GM19035 (cell line): ENCODE measurements around the gene HIVEP1.
"Not testable (repeated sequence)": the region's sequence is repeated elsewhere in the genome, so short reads cannot be mapped to it uniquely, and the experiment has no call there.

Experiments used
- ATAC-seq: cut with Tn5 transposase; IDR thresholded peaks from one replicate; pipeline ENCODE4 v1.9.1; 2021; ENCODE audit not compliant: unreplicated experiment

HIVEP1 gene

GRCh38 chr6:12082368-12082767 is 70.3 kb downstream of the HIVEP1 start:
- no peak for ATAC-seq

- no peak for ATAC-seq
Observed at GRCh38 chr6:12083302-12083701, 71.2 kb downstream of the HIVEP1 start.

- no peak for ATAC-seq
Observed at GRCh38 chr6:12083763-12084162, 71.7 kb downstream of the HIVEP1 start.

- ATAC-seq: no peak
Observed at GRCh38 chr6:12084681-12085080, 72.6 kb downstream of the HIVEP1 start.

- ATAC-seq: no peak
Observed at GRCh38 chr6:12088531-12088930, 76.4 kb downstream of the HIVEP1 start.

DNA sequence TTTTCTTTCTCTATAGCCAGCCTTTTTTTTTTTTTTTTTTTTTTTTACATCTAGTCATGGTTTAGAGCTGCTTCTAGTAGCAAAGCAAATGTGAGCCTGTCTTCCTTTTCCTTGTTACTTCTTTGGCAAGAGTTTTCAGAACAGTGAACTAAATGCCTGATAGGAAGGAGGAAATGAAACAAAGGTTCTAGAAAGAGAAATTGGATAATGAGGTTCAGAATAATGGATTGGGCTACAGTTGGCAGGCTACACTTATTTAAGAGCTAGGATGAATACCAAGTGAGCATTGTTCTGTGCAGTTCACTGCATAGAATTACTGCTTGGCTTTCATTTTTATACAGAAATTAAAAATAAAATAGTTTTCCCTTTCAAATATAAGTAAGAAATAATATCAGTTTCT is 78.6 kb downstream of the HIVEP1 start:
- no peak for ATAC-seq

DNA sequence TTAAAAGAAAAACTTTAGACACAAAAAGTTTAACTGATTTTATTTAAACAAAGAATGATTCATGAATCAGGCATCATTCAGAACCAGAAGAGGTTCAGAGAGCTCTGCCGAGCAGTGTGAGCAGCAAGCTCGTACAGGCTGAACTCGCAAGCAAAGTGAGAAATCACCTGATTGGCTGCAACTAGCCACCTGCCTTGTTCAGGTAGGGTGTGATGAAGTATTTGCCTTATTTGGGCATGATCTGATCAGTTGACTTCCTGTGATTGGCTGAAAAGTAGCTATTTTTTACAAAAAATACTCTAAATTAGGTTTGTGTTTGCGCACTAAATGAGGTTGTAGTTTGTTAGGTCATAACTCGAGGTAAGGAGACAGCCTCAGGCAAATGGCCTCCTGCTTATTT is 80.7 kb downstream of the HIVEP1 start:
- no peak for ATAC-seq

GRCh38 chr6:12094689-12095088 is 82.6 kb downstream of the HIVEP1 start:
- ATAC-seq: no peak

DNA sequence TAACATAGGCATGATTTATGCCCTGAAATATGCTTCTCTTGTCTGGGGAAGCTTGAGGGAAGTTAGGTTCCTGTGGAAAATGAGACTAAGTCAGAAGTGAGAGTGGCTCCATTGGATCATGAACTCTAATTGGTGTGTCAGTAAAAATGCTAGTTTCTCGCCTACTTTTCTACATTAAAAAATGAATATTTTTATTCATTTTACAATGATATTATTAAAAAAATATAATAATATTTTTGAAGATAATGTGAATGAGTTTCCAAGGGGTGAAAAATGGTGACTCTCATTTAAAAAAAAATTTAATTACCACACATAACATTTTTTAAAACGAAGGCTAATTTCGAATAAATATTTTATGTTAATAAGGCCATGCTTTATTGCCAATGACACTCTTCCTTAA is 84.2 kb downstream of the HIVEP1 start:
- no peak for ATAC-seq

DNA sequence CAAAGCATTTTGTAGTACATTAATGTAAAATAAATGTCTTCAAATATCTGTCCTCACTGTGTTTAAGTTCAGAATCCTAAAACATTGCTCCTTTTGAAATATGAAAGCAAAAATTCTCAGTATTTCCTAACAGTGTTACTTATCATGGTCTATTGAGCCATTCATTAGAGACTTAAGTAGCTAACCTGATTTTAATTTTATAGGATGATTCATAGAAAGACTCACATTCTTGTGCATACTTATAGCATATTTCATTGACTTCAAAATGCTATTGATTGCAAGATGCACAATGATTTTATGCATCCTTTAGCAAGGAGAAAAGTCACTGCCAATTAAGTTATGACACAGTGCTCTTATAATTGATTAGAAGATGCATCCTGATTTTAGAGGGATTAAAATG is 85.7 kb downstream of the HIVEP1 start:
- ATAC-seq: no peak

GRCh38 chr6:12099623-12100338 is 87.7 kb downstream of the HIVEP1 start:
- ATAC-seq: no peak

DNA sequence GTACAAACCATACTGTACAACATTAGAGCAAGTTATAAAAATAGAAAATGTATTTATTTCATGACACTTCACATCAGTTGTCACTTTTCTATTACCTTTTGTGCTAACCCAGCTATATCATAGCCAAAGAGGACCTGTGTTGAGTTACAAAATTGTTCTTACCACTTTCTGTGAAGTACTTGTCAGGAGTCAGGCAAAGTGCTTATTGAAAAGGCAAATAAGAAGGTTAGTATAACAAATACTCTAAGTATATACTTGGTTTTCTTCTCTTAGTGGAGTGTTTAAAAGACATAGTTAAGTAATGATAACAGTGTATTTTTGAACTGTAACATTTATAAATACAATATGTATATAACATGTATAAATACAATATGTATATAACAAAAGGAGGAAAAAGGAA is 88.9 kb downstream of the HIVEP1 start:
- no peak for ATAC-seq

GRCh38 chr6:12101653-12102312 is 89.7 kb downstream of the HIVEP1 start:
- no peak for ATAC-seq

DNA sequence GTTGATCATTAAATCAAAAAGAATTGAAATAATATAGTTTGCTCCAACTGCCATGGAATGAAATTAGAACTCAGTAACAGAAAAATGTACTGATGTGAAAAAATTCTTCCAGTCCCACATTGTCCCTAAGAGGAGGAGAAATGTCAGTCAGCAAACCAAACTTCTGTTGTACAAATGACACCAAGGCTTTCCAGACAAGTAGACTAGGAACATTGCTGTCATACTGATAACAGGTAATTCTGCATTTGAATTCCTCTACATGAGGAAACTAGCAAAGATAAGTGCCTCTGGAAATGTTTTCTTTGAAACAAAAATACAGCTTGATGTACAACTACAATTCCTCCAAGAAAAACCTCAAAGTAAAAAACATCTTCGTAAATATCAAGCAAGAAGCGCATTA is 90.2 kb downstream of the HIVEP1 start:
- no peak for ATAC-seq

GRCh38 chr6:12103158-12103557 is 91.0 kb downstream of the HIVEP1 start:
- ATAC-seq: no peak

DNA sequence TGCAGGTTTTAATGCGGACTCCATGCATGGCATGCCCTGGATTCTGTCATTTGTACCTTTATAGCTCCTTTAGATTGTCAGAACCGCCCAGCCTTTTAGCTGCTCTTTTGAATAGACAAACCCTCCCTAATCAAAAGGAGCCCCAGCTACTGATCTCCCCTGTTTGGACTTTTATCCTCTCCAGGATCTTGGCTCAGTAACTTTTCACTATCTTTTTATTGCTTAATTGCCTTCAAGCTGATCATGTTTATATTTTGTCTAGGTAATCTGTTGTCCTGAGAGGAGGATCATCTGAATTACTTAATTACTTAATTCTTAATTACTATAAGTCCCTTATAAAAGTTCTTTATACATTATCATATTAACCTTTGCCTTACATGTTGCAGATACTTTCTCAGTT is 93.2 kb downstream of the HIVEP1 start:
- ATAC-seq: no peak

- ATAC-seq: not testable (repeated sequence)
Observed at GRCh38 chr6:12108376-12108775, 96.3 kb downstream of the HIVEP1 start.

GRCh38 chr6:12110523-12111362 is 98.6 kb downstream of the HIVEP1 start:
- ATAC-seq: no peak

DNA sequence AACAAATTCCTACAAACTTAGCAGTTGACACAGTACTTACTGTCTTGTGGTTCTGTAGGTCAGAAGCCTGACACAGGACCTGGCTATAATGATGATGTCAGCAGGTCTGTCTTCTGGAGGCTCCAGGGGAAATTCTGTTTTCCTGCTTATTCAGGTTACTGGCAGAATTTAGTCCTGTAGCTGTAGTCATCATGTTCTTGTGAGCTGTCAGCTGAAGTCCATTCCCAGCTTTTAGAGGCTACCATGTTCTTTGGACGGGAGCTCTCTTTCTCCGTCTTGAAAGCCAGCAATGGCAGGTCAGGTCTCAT is 99.2 kb downstream of the HIVEP1 start:
- ATAC-seq: no peak

GRCh38 chr6:12112540-12113189 is 100.6 kb downstream of the HIVEP1 start:
- ATAC-seq: no peak

- ATAC-seq: no peak
Observed at GRCh38 chr6:12113190-12113577, 101.1 kb downstream of the HIVEP1 start.

- peak; percentile 28 for ATAC-seq
Observed at GRCh38 chr6:12114055-12114503, 102.0 kb downstream of the HIVEP1 start.
